Choroid plexus epithelial cell (primary cell): ENCODE data around the gene HNF1B.
A peak's percentile ranks its signal among the peaks of the same experiment; 100 is the strongest.

Source experiments
- DNase-seq: peaks from one replicate; pipeline ENCODE4 v3.0.0-alpha.2; 2010; ENCODE audit warnings: low read depth
- H3K4me3 ChIP-seq: 2 replicates; pipeline ENCODE4 v1.5.1; 2011; ENCODE audit warnings: low read depth, mild to moderate bottlenecking, control low read depth, low read length, moderate library complexity
- CTCF ChIP-seq: conservative IDR thresholded peaks from 2 replicates; pipeline ENCODE4 v1.5.1; 2011; ENCODE audit warnings: low read depth, mild to moderate bottlenecking, control low read depth, inconsistent platforms, low read length, moderate library complexity

HNF1B gene

GRCh38 chr17:37710344-37710886, 34.4 kb downstream of the HNF1B start:
- H3K4me3 ChIP-seq, result no peak overlapping the region
- DNase-seq, result peak; percentile 83
- no peak for TF ChIP-seq CTCF

GRCh38 chr17:37708616-37709212, 36.1 kb downstream of the HNF1B start:
- no peak overlapping the region for H3K4me3 ChIP-seq
- TF ChIP-seq CTCF, result no peak
- DNase-seq, result peak; percentile 26

- H3K4me3 ChIP-seq, result no peak overlapping the region
- no peak for DNase-seq
- TF ChIP-seq CTCF, result no peak
Observed at GRCh38 chr17:37708008-37708615, 36.7 kb downstream of the HNF1B start.

GRCh38 chr17:37706446-37706845, 38.4 kb downstream of the HNF1B start:
- H3K4me3 ChIP-seq, result no peak overlapping the region
- no peak for TF ChIP-seq CTCF
- peak; percentile 14 for DNase-seq

GRCh38 chr17:37702598-37702997, 42.3 kb downstream of the HNF1B start:
- no peak for TF ChIP-seq CTCF
- no peak overlapping the region for H3K4me3 ChIP-seq
- peak; percentile 67 for DNase-seq

- no peak overlapping the region for H3K4me3 ChIP-seq
- peak; percentile 26 for DNase-seq
- TF ChIP-seq CTCF, result peak; percentile 80
Observed at GRCh38 chr17:37701496-37701898, 43.4 kb downstream of the HNF1B start.

- H3K4me3 ChIP-seq, result no peak overlapping the region
- DNase-seq, result no peak
- no peak for TF ChIP-seq CTCF
Observed at GRCh38 chr17:37700881-37701280, 44.0 kb downstream of the HNF1B start.
